Activated gamma-delta T cell (primary cell): ENCODE data around the gene ABI1.

ENCODE experiments used
- DNase-seq: peaks from one replicate; lab custom pipeline; 2025; lab: John Stamatoyannopoulos, UW

ABI1 gene

GRCh38 chr10:26770069-26770468 is 90.7 kb downstream of the ABI1 start:
- no peak for DNase-seq

GRCh38 chr10:26765549-26765948 is 95.2 kb downstream of the ABI1 start:
- no peak for DNase-seq

- DNase-seq: no peak
Observed at GRCh38 chr10:26759008-26759407, 101.8 kb downstream of the ABI1 start.

DNA sequence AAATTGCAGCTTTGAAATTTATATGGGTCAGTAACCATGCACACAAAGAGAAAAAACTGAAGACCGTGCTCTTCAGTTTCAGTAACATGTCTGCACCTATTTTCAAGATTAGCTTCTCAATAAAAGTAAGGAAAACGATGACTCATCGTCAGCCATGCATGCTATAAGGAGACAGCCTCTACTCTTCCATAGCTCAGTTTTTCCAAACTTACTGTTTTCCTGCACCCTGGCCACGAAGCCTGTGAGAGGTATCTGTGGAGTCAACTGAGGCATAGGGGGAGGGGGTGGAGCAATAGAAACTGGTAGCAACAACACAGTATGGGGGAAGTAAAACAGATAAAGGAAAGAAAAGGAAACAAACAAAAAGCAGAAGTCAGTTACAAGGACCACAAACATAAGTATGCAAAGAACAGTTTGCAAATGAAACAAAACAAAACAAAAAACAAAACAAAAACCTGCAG is 105.3 kb downstream of the ABI1 start:
- DNase-seq: no peak

GRCh38 chr10:26746061-26746460 is 114.7 kb downstream of the ABI1 start:
- DNase-seq: no peak

- no peak for DNase-seq
Observed at GRCh38 chr10:26743841-26744240, 116.9 kb downstream of the ABI1 start.

DNA sequence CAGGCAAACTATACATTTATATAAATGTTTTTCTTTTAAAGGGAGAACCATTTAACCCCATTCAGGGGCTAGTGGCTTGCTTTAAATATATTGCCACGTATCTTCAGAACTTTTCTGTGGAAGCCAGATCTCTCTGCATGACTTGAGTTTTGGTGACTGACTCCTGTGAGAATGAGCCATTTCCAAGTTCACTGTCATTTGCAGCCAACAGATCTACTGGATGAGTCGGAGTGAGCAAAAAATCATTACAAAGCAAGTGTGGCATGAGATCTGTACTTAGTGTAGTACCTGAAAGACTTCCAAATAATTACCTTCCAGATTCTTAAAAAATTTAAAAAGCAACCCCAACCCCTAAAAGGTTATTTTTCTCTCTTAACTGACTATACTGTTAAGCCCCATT is 117.7 kb downstream of the ABI1 start:
- no peak for DNase-seq

DNA sequence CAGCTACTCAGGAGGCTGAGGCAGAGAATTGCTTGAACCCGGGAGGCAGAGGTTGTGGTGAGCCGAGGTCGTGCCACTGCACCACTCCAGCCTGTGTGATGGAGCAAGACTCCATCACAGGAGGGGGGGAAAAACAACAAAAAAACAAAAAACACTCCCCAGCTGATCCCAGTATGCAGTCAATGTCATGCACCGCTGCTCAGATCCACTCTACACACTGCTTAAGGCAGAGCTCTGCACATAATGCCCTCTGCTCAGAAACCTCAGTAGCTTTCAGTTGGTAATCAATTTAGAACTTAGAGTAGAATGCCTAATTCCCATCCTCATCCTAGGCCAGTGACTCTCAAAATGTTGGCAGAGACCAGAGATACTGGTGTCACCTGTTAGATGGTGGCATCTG is 119.4 kb downstream of the ABI1 start:
- DNase-seq: no peak

DNA sequence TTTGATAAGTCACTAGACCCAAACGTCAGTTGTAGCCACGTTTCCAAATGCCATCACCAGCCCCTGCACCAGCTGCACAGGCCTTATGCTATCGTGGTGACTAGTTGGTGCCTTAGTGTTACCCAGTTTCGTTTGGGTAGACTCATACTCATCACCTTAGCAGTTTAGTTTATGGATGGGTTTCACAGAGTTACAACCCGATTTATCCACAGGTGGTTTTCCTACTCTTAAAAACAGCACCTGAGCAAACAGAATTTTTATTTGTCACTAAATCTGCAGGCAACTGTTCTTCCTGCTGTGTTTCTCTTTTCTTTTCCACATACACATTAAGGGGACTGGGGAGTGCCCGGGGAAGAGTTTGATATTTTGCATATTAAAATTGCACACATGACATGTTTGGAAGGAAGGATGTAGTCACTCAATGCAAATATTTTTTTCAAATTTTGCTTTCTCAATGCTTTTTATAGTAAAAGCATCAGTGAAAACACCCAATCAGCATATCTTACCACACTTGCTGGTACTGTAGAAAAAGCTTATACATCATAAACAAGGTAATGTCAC is 121.6 kb downstream of the ABI1 start:
- no peak for DNase-seq

DNA sequence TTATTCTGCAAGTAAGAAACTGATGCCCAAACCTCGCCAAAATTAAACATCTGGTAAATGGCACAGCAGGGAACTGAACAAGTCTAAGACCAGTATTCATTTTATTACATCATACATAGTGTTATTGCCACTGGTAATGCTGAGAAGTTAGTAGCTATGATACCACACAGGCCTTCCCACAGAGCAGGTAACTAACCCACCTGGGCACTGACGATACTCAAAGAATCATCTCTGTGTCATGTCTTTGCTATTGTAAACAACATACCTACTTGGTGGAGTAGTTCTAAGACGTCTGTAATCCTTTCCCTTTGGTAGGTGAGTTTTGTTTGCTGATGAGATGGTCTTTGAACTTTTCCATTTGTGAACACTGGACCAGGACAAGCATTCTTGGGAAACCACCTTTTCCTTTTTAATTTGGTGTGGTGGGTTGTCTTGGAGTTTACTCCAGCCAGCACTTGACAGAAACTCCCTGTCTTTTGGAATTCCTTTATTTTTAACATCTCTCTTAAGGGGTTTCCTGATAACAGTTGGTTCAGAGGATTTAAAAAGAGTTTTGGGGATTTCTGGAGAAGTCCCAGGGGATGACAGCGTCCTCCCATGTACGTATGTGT is 122.4 kb downstream of the ABI1 start:
- DNase-seq: no peak

GRCh38 chr10:26737730-26738129 is 123.0 kb downstream of the ABI1 start:
- no peak for DNase-seq

GRCh38 chr10:26735435-26735834 is 125.3 kb downstream of the ABI1 start:
- no peak for DNase-seq

DNA sequence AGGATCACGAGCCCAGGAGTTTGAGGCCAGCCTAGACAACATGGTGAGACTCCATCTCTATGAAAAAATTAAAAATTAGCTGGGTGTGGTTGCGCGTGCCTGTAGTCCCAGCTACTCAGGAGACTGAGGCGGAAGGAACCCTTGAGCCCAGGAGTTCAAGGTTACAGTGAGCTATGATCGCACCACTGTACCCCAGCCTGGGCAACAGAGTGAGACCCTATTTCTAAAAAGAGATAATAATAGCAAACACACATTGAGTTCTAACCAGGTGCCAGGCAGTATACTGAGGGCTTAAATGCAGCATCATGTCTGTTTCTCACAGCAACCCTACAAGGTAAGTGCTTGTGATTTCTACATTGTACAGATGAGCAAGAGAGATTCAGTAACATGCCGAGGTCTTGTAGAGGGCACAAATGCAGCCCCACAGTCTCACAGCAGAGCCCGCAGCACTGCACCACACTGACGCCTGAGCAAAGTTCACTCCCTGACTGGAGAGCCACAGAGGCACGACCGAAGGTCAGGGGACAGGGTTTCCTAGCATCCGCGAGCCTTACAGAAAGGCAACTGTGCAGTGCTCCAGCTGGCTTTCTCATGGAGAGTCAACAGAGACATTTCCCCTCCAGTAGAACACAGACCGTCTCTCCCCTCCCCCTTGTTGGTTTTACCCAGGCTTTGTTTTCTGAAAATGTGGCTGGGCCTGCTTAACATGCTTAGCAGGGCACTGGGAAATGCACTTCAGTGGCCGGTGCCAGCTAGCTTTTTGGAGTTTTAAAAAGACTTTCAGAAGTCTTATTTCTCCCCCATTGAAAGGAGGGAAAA is 126.8 kb downstream of the ABI1 start:
- DNase-seq: no peak

GRCh38 chr10:26730552-26730951 is 130.2 kb downstream of the ABI1 start:
- no peak for DNase-seq

GRCh38 chr10:26729395-26729794 is 131.4 kb downstream of the ABI1 start:
- no peak for DNase-seq

DNA sequence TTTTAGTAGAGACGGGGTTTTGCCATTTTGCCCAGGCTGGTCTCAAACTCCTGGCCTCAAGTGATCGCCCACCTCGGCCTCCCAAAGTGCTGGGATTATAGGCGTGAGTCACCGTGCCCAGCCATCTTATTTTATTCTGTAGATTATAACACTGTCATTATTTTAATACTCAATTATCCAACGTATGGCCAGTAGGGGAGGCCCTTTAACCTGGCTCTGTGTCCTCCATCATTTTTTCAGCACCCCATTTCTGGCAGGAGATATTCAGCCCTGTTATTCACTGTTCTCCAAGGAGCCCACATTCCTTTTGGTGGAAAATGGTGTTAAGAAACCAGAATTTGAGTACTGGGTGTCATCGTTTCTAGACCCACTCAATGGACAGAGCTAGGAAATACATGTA is 131.8 kb downstream of the ABI1 start:
- DNase-seq: no peak

DNA sequence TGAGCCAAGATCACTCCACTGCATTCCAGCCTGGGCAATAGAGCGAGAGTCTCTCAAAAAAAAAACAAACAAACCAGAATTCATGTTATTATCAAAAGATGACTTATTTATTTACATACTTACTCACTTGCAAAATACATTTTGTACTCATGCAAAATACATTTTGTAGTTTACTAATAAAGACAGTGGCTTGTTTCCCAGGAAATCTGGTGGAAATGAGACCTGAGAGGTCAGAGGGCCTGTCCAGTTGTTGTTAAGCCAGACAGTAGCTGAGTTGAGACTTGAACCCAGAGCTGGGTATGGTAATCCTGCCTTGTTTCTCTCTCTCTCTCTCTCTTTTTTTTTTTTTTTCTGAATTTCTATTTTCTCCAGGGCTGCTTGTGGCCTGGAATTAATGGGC is 133.8 kb downstream of the ABI1 start:
- no peak for DNase-seq

GRCh38 chr10:26725837-26726727 is 134.7 kb downstream of the ABI1 start:
- DNase-seq: no peak

GRCh38 chr10:26723016-26723415 is 137.7 kb downstream of the ABI1 start:
- no peak for DNase-seq

- DNase-seq: no peak
Observed at GRCh38 chr10:26721561-26721960, 139.2 kb downstream of the ABI1 start.

DNA sequence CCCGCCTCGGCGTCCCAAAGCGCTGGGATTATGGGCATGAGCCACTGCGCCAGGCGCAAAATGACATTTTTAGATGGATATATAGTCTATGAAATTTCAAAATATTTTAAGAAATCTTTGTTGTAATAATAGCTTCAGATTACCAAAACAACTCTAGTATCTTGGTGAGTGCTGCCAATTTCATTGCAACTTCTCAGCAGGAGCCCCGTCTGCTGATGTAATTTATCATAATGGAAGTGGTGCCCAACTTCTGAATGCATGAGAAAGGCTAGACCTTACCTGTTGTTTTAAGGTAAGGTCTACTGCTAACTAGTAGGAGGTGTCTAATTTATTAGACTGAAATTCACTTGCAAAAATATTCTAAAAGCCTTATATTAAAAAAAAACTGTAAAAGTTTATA is 143.3 kb downstream of the ABI1 start:
- DNase-seq: no peak

- DNase-seq: no peak
Observed at GRCh38 chr10:26715137-26715487, 145.6 kb downstream of the ABI1 start.
